ENCODE data around the gene PRH1. TPM values are rescaled to one million over a fixed set of nuclear protein-coding genes. Genes with fewer than 3 reads are reported as not detected.
A peak's percentile ranks its signal among the peaks of the same experiment; 100 is the strongest.

PRH1 gene
- total RNA-seq, 3 donors from 2014 or later, result 14.2 to 24.0 (median 15.4) TPM

- ATAC-seq, result no peak
- TF ChIP-seq CTCF (IDR thresholded peaks at IDR 0.05), result no peak
- DNase-seq, result no peak
- H3K36me3 ChIP-seq (ENCODE audit: low read depth), result no peaks in the 10 kb centered on the region
- no peaks in the 10 kb centered on the region for H3K4me1 ChIP-seq (ENCODE audit: low read depth)
- intact Hi-C loops (cut with DNase I, micrococcal nuclease), result no loop called here
- no peak overlapping the region for H3K4me3 ChIP-seq
- peaks cover 13% of the 10 kb centered on the region for H3K9me3 ChIP-seq
Observed at GRCh38 chr12:10861366-10861765, 22.7 kb downstream of the PRH1 start.

GRCh38 chr12:10855807-10856206, 28.2 kb downstream of the PRH1 start:
- intact Hi-C loops (cut with DNase I, micrococcal nuclease), result no loop called here

GRCh38 chr12:10853776-10854175, 30.3 kb downstream of the PRH1 start:
- TF ChIP-seq CTCF (IDR thresholded peaks at IDR 0.05), result no peak
- Histone ChIP-seq H3K4me1 (ENCODE audit: low read depth) (no peaks in the 10 kb centered on the region), H3K4me3 (no peak overlapping the region), H3K36me3 (ENCODE audit: low read depth) (no peaks in the 10 kb centered on the region), H3K9me3 (peaks cover 9% of the 10 kb centered on the region)
- ATAC-seq (no peak), DNase-seq (no peak)
- intact Hi-C loops (cut with DNase I, micrococcal nuclease), result no loop called here

More at GRCh38 chr12:10855807-10856206, 28.2 kb downstream of the PRH1 start:
- no peak for TF ChIP-seq CTCF (IDR thresholded peaks at IDR 0.05)
- DNase-seq (no peak), ATAC-seq (no peak)
- H3K4me3 ChIP-seq, result no peak overlapping the region
- no peaks in the 10 kb centered on the region for H3K36me3 ChIP-seq (ENCODE audit: low read depth)
- H3K4me1 ChIP-seq (ENCODE audit: low read depth), result no peaks in the 10 kb centered on the region
- peaks cover 9% of the 10 kb centered on the region for H3K9me3 ChIP-seq

- no peaks in the 10 kb centered on the region for H3K36me3 ChIP-seq (ENCODE audit: low read depth)
- ATAC-seq (no peak), DNase-seq (no peak)
- peaks cover 7% of the 10 kb centered on the region for H3K9me3 ChIP-seq
- H3K4me3 ChIP-seq, result no peak overlapping the region
- intact Hi-C loops (cut with DNase I, micrococcal nuclease), result no loop called here
- TF ChIP-seq CTCF (IDR thresholded peaks at IDR 0.05), result no peak
- H3K4me1 ChIP-seq (ENCODE audit: low read depth), result no peaks in the 10 kb centered on the region
Observed at GRCh38 chr12:10851243-10851858, 32.7 kb downstream of the PRH1 start.

GRCh38 chr12:10849425-10849878, 34.6 kb downstream of the PRH1 start, which contains the start of gene PRR4:
TSS of gene PRR4 (minus strand) at chr12:10849475. CDS start at chr12:10849437, 38 bp downstream.
- ATAC-seq, result peak; percentile 14
- no peaks in the 10 kb centered on the region for H3K36me3 ChIP-seq (ENCODE audit: low read depth)
- intact Hi-C loops (cut with DNase I, micrococcal nuclease), result no loop called here

More at GRCh38 chr12:10849425-10849878, 34.6 kb downstream of the PRH1 start, which contains the start of gene PRR4:
- no peak for TF ChIP-seq CTCF (IDR thresholded peaks at IDR 0.05)
- no peak for DNase-seq
- Histone ChIP-seq H3K4me3 (no peak within 1 kb of the TSS), H3K4me1 (ENCODE audit: low read depth) (no peaks in the 10 kb centered on the region), H3K9me3 (no peaks in the 10 kb centered on the region)
